ENCODE results near the gene ADGRG6. TPM values are rescaled to one million over a fixed set of nuclear protein-coding genes. Genes with fewer than 3 reads are reported as not detected.

Gene ADGRG6
- total and polyA plus RNA-seq, 2 donors from 2014 or later: 2.6 to 32.8 TPM

DNA sequence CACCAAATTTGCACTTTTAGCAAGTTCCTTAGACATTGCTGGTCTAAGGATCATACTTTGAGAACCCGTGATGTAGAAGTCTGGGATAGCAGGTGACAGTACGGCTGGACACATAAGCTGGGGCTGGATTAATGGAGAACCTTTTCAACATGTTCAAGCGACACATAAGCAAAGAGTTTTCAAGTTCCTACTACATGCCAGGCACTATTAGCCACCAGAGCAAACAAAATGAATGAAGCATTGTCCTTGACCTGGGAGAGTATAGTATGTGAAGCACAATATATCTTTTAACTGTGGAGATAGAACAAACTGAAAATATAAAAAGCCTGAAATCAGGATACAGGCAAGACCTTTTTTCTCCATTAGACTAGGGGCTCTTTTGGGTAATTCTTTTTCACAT lies 102.9 kb downstream of the ADGRG6 start:
- intact Hi-C loops (cut with DNase I): no loop called here
- H3K36me3 ChIP-seq (ENCODE audit: control insufficient read depth in 2 of 3, insufficient read depth in 3 of 3, low read length in 3 of 3): no peaks in the 10 kb centered on the region
- H3K27me3 ChIP-seq (ENCODE audit: control insufficient read depth, insufficient read depth, low read length): no peaks in the 10 kb centered on the region
- TF ChIP-seq, protein P1, sequence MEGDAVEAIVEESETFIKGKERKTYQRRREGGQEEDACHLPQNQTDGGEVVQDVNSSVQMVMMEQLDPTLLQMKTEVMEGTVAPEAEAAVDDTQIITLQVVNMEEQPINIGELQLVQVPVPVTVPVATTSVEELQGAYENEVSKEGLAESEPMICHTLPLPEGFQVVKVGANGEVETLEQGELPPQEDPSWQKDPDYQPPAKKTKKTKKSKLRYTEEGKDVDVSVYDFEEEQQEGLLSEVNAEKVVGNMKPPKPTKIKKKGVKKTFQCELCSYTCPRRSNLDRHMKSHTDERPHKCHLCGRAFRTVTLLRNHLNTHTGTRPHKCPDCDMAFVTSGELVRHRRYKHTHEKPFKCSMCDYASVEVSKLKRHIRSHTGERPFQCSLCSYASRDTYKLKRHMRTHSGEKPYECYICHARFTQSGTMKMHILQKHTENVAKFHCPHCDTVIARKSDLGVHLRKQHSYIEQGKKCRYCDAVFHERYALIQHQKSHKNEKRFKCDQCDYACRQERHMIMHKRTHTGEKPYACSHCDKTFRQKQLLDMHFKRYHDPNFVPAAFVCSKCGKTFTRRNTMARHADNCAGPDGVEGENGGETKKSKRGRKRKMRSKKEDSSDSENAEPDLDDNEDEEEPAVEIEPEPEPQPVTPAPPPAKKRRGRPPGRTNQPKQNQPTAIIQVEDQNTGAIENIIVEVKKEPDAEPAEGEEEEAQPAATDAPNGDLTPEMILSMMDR (IDR thresholded peaks at IDR 0.05; ENCODE audit: borderline replicate concordance, extremely low read depth, insufficient read depth): no peak
- DNase-seq (no peak), FAIRE-seq (no peak)
- H3K4me1 ChIP-seq (ENCODE audit: control insufficient read depth in 2 of 3, insufficient read depth in 2 of 3, low read depth in 1 of 3, low read length in 3 of 3): no peaks in the 10 kb centered on the region
- no peak overlapping the region for H3K9ac ChIP-seq (ENCODE audit: low read length in 3 of 3)
- H3K27ac ChIP-seq (ENCODE audit: low read depth in 2 of 2, low read length in 2 of 2): no peak overlapping the region
- H3K4me3 ChIP-seq (ENCODE audit: low read length in 3 of 3): no peak overlapping the region
- no peaks in the 10 kb centered on the region for H3K9me3 ChIP-seq (ENCODE audit: control insufficient read depth in 2 of 3, insufficient read depth in 1 of 3, low read length in 3 of 3)

DNA sequence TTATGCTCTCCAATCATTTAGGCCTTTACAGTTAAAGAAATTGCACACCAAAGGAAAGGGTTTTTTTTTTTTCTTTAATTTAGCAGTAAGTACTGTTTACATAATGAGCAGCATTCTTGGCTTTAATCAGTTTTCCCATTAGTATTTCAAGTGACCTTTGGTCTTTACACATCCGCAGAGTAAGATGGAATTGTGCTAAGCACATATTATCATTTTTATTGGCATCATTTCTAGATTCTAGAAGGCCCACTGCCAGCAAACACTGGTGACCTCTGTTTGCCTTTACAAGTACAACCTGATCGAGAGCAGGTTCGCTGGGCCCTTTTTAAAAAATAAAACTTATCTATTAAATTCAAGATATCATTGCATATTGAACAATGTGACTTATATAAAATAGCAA lies 104.3 kb downstream of the ADGRG6 start:
- TF ChIP-seq, protein P1 (IDR thresholded peaks at IDR 0.05; ENCODE audit: borderline replicate concordance, extremely low read depth, insufficient read depth): no peak
- no peaks in the 10 kb centered on the region for H3K9me3 ChIP-seq (ENCODE audit: control insufficient read depth in 2 of 3, insufficient read depth in 1 of 3, low read length in 3 of 3)
- H3K27me3 ChIP-seq (ENCODE audit: control insufficient read depth, insufficient read depth, low read length): no peaks in the 10 kb centered on the region
- no peak overlapping the region for H3K4me3 ChIP-seq (ENCODE audit: low read length in 3 of 3)
- H3K36me3 ChIP-seq (ENCODE audit: control insufficient read depth in 2 of 3, insufficient read depth in 3 of 3, low read length in 3 of 3): no peaks in the 10 kb centered on the region
- intact Hi-C loops (cut with DNase I): no loop called here
- no peaks in the 10 kb centered on the region for H3K4me1 ChIP-seq (ENCODE audit: control insufficient read depth in 2 of 3, insufficient read depth in 2 of 3, low read depth in 1 of 3, low read length in 3 of 3)
- H3K27ac ChIP-seq (ENCODE audit: low read depth in 2 of 2, low read length in 2 of 2): no peak overlapping the region
- DNase-seq: no peak
- FAIRE-seq: no peak
- no peak overlapping the region for H3K9ac ChIP-seq (ENCODE audit: low read length in 3 of 3)

DNA sequence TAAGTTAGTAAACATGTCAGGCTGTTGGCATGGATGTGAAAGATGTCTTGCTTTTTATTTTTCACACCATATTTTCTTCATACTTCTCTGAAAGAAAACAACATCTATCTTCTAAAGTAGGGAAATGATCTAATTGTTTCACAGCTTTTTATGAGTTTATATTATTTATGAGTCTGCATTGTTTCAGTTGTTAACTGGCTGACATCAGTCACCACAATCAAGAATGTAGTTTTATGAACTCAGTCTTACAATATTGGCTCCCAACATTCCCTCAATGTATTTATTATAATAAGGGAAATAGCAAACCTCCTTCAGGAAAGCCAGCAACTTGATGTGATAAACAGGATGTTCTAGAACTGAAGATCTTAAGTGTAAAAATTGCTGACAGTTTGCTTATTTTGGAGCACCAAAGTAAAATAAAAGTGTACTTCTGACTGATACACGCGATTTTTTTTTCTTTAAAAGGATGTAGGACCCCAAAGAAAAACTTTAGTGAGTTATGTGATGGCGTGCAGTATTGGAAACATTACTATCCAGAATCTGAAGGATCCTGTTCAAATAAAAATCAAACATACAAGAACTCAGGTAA lies 106.0 kb downstream of the ADGRG6 start:
- no peaks in the 10 kb centered on the region for H3K4me1 ChIP-seq (ENCODE audit: control insufficient read depth in 2 of 3, insufficient read depth in 2 of 3, low read depth in 1 of 3, low read length in 3 of 3)
- no peak overlapping the region for H3K27ac ChIP-seq (ENCODE audit: low read depth in 2 of 2, low read length in 2 of 2)
- DNase-seq (no peak), FAIRE-seq (no peak)
- intact Hi-C loops (cut with DNase I): no loop called here
- no peak overlapping the region for H3K4me3 ChIP-seq (ENCODE audit: low read length in 3 of 3)
- TF ChIP-seq, protein P1 (IDR thresholded peaks at IDR 0.05; ENCODE audit: borderline replicate concordance, extremely low read depth, insufficient read depth): no peak
- H3K9ac ChIP-seq (ENCODE audit: low read length in 3 of 3): no peak overlapping the region
- no peaks in the 10 kb centered on the region for H3K27me3 ChIP-seq (ENCODE audit: control insufficient read depth, insufficient read depth, low read length)
- no peaks in the 10 kb centered on the region for H3K36me3 ChIP-seq (ENCODE audit: control insufficient read depth in 2 of 3, insufficient read depth in 3 of 3, low read length in 3 of 3)
- H3K9me3 ChIP-seq (ENCODE audit: control insufficient read depth in 2 of 3, insufficient read depth in 1 of 3, low read length in 3 of 3): no peaks in the 10 kb centered on the region

DNA sequence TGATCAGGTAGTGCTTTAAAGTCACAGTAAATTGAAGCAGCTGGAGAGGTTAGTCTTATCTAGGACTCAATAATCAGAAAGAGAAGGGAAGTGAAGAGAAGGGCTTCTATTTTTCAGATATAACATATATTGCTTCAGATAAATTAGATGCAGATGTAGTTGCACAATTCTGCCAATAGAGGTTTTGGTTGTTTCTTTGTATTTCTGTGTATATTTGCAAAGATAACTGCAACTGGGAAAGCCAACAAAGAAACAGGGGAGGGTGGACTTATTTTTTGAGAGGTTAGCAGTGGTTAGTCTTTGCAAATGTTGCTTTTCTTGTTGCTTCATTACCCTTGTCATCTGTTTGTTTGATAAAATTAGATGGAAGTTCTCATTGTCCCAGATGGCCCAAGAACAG lies 106.6 kb downstream of the ADGRG6 start:
- FAIRE-seq (no peak), DNase-seq (no peak)
- no peak overlapping the region for H3K9ac ChIP-seq (ENCODE audit: low read length in 3 of 3)
- H3K27me3 ChIP-seq (ENCODE audit: control insufficient read depth, insufficient read depth, low read length): no peaks in the 10 kb centered on the region
- no peaks in the 10 kb centered on the region for H3K9me3 ChIP-seq (ENCODE audit: control insufficient read depth in 2 of 3, insufficient read depth in 1 of 3, low read length in 3 of 3)
- H3K27ac ChIP-seq (ENCODE audit: low read depth in 2 of 2, low read length in 2 of 2): no peak overlapping the region
- intact Hi-C loops (cut with DNase I): no loop called here
- TF ChIP-seq, protein P1 (IDR thresholded peaks at IDR 0.05; ENCODE audit: borderline replicate concordance, extremely low read depth, insufficient read depth): no peak
- H3K4me3 ChIP-seq (ENCODE audit: low read length in 3 of 3): no peak overlapping the region
- H3K36me3 ChIP-seq (ENCODE audit: control insufficient read depth in 2 of 3, insufficient read depth in 3 of 3, low read length in 3 of 3): no peaks in the 10 kb centered on the region
- no peaks in the 10 kb centered on the region for H3K4me1 ChIP-seq (ENCODE audit: control insufficient read depth in 2 of 3, insufficient read depth in 2 of 3, low read depth in 1 of 3, low read length in 3 of 3)

Data from kidney (tissue), 14 donors.